HepG2 (cell line): Measurements from ENCODE around the gene ZNF513. TPM values are rescaled to one million over a fixed set of nuclear protein-coding genes. Genes with fewer than 3 reads are reported as not detected.
A peak's percentile ranks its signal among the peaks of the same experiment; 100 is the strongest.

Experiments
- HOXA3 ChIP-seq: sonication (generic); formaldehyde crosslinking; IDR thresholded peaks from 2 replicates; pipeline ENCODE4 v1.5.0; 2020; ENCODE audit warnings: missing genetic modification reagents
- PAF1 ChIP-seq: IDR thresholded peaks from 2 replicates; pipeline ENCODE4 v1.6.1; 2016; ENCODE audit warnings: missing genetic modification reagents, missing compliant biosample characterization
- POLR2A ChIP-seq, 2 experiments: IDR thresholded peaks; 2 replicates each; pipeline ENCODE4 v1.6.1; 2011; ENCODE audit warnings: low read depth in 2 of 2, low read length in 2 of 2, mild to moderate bottlenecking in 1 of 2, moderate library complexity in 1 of 2; ENCODE audit not compliant: insufficient read depth in 1 of 2
- POLR2AphosphoS5 ChIP-seq: IDR thresholded peaks from 2 replicates; pipeline ENCODE4 v1.6.1; 2012; ENCODE audit warnings: low read depth, low read length
- ZNF343 ChIP-seq: sonication (generic); formaldehyde crosslinking; IDR thresholded peaks from 2 replicates; pipeline ENCODE4 v1.4.0; 2020; ENCODE audit warnings: mild to moderate bottlenecking, missing genetic modification reagents
- ZNF768 ChIP-seq: sonication (generic); formaldehyde crosslinking; IDR thresholded peaks from 2 replicates; pipeline ENCODE4 v1.4.0; 2020; ENCODE audit warnings: missing genetic modification reagents
- ZNF781 ChIP-seq: sonication (generic); formaldehyde crosslinking; IDR thresholded peaks from 2 replicates; pipeline ENCODE4 v1.5.1; 2020; ENCODE audit warnings: borderline replicate concordance, mild to moderate bottlenecking, missing genetic modification reagents; ENCODE audit errors: not compliant biosample characterization
- polyA plus RNA-seq, 8 experiments: library from polyadenylated mRNA; depleted of rRNA in 3 of 8; stranded (reverse) in 7 of 8; unstranded in 1 of 8; fragments of >200 nt; fragmentation: Illumina TruSeq in 4 of 8; extraction: Trizol in 4 of 8; gene quantifications; 2 replicates each; pipeline versions ENCODE4 v1.2.1 to v1.2.3, GENCODE V29; 2011 to 2016; ENCODE audit warnings: low read depth in 4 of 8, missing spikeins in 1 of 8, mixed read lengths in 1 of 8; ENCODE audit not compliant: insufficient read depth in 1 of 8
- total RNA-seq, 5 experiments: library from RNA; depleted of rRNA; stranded (reverse); fragments of >200 nt; fragmentation: Illumina TruSeq; extraction: Trizol; gene quantifications; 2 replicates each; pipeline ENCODE4 v1.2.3, GENCODE V29; 2016; ENCODE audit warnings: low read depth in 1 of 5
- TF ChIP-seq, protein P1 (sequence below): sonication (generic); formaldehyde crosslinking; IDR thresholded peaks from 2 replicates; pipeline ENCODE4 v1.4.0; 2020; ENCODE audit warnings: missing genetic modification reagents
- TF ChIP-seq, protein P2 (sequence below): sonication (generic); formaldehyde crosslinking; IDR thresholded peaks from 2 replicates; pipeline ENCODE4 v1.4.0; 2020; ENCODE audit warnings: missing genetic modification reagents, mild to moderate bottlenecking, borderline replicate concordance
- TF ChIP-seq, protein P3 (sequence below): sonication (generic); formaldehyde crosslinking; IDR thresholded peaks from 2 replicates; pipeline ENCODE4 v1.4.0; 2020; ENCODE audit warnings: missing genetic modification reagents
- TF ChIP-seq, protein P4 (sequence below): sonication (generic); formaldehyde crosslinking; IDR thresholded peaks from 2 replicates; pipeline ENCODE4 v1.9.0; 2021; ENCODE audit warnings: missing genetic modification reagents, mild to moderate bottlenecking, borderline replicate concordance

ZNF513 gene
- total and polyA plus RNA-seq, 2 of the 13 experiments (the other 11 are each of a cell fraction or from before 2014, with no cell fraction given): 4.9 to 6.3 TPM

DNA sequence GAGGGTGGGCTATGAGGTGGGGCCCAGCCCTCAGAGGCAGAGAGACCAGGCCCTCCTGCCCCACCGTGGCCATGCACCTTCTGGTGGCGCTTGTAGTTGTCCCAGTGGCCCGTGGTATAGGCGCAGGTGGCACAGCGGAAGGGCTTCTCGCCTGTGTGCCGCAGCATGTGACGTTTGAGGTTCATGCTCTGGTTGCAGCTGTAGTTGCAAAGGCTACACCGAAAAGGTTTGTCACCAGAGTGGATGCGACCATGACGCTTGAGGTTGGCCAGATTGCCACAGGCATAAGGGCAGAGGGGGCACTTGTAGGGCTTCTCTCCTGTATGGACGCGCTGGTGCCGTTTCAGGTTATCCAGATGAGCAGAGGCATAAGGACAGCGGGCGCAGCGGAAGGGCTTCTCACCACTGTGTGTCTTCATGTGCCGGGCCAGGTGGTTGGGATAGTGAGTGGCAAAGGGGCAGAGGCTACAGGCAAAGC is 2.9 kb downstream of the ZNF513 start (continued):
- TF ChIP-seq, protein P1, sequence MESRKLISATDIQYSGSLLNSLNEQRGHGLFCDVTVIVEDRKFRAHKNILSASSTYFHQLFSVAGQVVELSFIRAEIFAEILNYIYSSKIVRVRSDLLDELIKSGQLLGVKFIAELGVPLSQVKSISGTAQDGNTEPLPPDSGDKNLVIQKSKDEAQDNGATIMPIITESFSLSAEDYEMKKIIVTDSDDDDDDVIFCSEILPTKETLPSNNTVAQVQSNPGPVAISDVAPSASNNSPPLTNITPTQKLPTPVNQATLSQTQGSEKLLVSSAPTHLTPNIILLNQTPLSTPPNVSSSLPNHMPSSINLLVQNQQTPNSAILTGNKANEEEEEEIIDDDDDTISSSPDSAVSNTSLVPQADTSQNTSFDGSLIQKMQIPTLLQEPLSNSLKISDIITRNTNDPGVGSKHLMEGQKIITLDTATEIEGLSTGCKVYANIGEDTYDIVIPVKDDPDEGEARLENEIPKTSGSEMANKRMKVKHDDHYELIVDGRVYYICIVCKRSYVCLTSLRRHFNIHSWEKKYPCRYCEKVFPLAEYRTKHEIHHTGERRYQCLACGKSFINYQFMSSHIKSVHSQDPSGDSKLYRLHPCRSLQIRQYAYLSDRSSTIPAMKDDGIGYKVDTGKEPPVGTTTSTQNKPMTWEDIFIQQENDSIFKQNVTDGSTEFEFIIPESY (CRISPR knock-in tag): peak; percentile 67; the same call in 1 of the 2 replicates
- TF ChIP-seq, protein P2, sequence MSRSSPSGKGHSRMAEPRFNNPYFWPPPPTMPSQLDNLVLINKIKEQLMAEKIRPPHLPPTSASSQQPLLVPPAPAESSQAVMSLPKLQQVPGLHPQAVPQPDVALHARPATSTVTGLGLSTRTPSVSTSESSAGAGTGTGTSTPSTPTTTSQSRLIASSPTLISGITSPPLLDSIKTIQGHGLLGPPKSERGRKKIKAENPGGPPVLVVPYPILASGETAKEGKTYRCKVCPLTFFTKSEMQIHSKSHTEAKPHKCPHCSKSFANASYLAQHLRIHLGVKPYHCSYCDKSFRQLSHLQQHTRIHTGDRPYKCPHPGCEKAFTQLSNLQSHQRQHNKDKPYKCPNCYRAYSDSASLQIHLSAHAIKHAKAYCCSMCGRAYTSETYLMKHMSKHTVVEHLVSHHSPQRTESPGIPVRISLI (CRISPR knock-in tag): no peak
- TF ChIP-seq PAF1 (CRISPR knock-in tag): peak; percentile 22; the same call in 1 of the 2 replicates
- TF ChIP-seq POLR2AphosphoS5: peak; percentile 64
- TF ChIP-seq POLR2A (IDR thresholded peaks at IDR 0.05; ENCODE audit: insufficient read depth in 1 of 2, low read depth in 2 of 2, low read length in 2 of 2): 0 out of 4 replicates have a peak, but pooled peaks of 1 of the 2 experiments have one; percentile 10
- TF ChIP-seq, protein P3, sequence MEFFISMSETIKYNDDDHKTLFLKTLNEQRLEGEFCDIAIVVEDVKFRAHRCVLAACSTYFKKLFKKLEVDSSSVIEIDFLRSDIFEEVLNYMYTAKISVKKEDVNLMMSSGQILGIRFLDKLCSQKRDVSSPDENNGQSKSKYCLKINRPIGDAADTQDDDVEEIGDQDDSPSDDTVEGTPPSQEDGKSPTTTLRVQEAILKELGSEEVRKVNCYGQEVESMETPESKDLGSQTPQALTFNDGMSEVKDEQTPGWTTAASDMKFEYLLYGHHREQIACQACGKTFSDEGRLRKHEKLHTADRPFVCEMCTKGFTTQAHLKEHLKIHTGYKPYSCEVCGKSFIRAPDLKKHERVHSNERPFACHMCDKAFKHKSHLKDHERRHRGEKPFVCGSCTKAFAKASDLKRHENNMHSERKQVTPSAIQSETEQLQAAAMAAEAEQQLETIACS (CRISPR knock-in tag): no peak
- peak; percentile 20; the same call in 1 of the 2 replicates for TF ChIP-seq ZNF768 (CRISPR knock-in tag)
- no peak for TF ChIP-seq ZNF781 (CRISPR knock-in tag)
- 0 out of 2 replicates have a peak, but pooled peaks have one; percentile 42 for TF ChIP-seq ZNF343
- TF ChIP-seq, protein P4, sequence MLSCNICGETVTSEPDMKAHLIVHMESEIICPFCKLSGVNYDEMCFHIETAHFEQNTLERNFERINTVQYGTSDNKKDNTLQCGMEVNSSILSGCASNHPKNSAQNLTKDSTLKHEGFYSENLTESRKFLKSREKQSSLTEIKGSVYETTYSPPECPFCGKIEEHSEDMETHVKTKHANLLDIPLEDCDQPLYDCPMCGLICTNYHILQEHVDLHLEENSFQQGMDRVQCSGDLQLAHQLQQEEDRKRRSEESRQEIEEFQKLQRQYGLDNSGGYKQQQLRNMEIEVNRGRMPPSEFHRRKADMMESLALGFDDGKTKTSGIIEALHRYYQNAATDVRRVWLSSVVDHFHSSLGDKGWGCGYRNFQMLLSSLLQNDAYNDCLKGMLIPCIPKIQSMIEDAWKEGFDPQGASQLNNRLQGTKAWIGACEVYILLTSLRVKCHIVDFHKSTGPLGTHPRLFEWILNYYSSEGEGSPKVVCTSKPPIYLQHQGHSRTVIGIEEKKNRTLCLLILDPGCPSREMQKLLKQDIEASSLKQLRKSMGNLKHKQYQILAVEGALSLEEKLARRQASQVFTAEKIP: no peak
- peak; percentile 13; the same call in 1 of the 2 replicates for TF ChIP-seq HOXA3 (CRISPR knock-in tag)
